SK-N-SH (cell line): ENCODE results near the gene LMX1A. TPM values are rescaled to one million over a fixed set of nuclear protein-coding genes. Genes with fewer than 3 reads are reported as not detected.

Source experiments
- CTCF ChIA-PET: fragments of 300-600, 350-600 bp; formaldehyde crosslinking; extraction: SDS; loops from one replicate; lab custom pipeline; 2021; lab: Yijun Ruan, JAX
- POLR2A ChIA-PET: fragments of 350-600 bp; sonication (Branson Sonifier 250); formaldehyde crosslinking; extraction: SDS; loops from one replicate; lab custom pipeline; 2020; ENCODE audit warnings: antibody characterized with exemption, inconsistent platforms; lab: Yijun Ruan, JAX
- DNase-seq: peaks from one replicate; pipeline ENCODE4 v3.0.0; 2012
- H2AFZ ChIP-seq: fragments of 200-600 bp; sonication (generic); 2 replicates; pipeline ENCODE4 v1.8.1; 2016; ENCODE audit warnings: antibody characterized with exemption, mild to moderate bottlenecking, low read depth
- H3F3A ChIP-seq: fragments of 200-600 bp; sonication (generic); replicated peaks from 2 replicates; pipeline ENCODE3; 2016; ENCODE audit warnings: antibody characterized with exemption, mild to moderate bottlenecking; ENCODE audit not compliant: insufficient read depth
- H3K27ac ChIP-seq, 2 experiments: fragments of 200-500 bp in 1 of 2; fragments of 200-600 bp in 1 of 2; sonication (Bioruptor generic) in 1 of 2; sonication (generic), shearing (Covaris generic) in 1 of 2; 2 replicates each; pipeline versions ENCODE4 v1.5.1 to v1.6.1; 2014 to 2016; ENCODE audit warnings: low read depth in 2 of 2, inconsistent platforms in 1 of 2, low read length in 1 of 2, mild to moderate bottlenecking in 1 of 2, mixed read lengths in 1 of 2
- H3K27me3 ChIP-seq: fragments of 200-600 bp; sonication (generic), shearing (Covaris generic); 2 replicates; pipeline ENCODE4 v1.6.1; 2016; ENCODE audit warnings: mixed run types; ENCODE audit not compliant: insufficient read depth
- H3K36me3 ChIP-seq, 2 experiments: fragments of 200-500 bp in 1 of 2; fragments of 200-600 bp in 1 of 2; sonication (Bioruptor generic) in 1 of 2; sonication (generic) in 1 of 2; replicated peaks in 1 of 2; 2 replicates each; pipeline versions ENCODE3 to v1.5.1; 2014 to 2016; ENCODE audit warnings: low read length in 1 of 2, mild to moderate bottlenecking in 1 of 2; ENCODE audit not compliant: insufficient read depth in 2 of 2, control insufficient read depth in 1 of 2
- H3K4me1 ChIP-seq, 2 experiments: fragments of 200-500 bp in 1 of 2; fragments of 200-600 bp in 1 of 2; sonication (Bioruptor generic) in 1 of 2; sonication (generic), shearing (Covaris generic) in 1 of 2; 2 replicates each; pipeline versions ENCODE4 v1.5.1 to v1.6.1; 2014 to 2016; ENCODE audit warnings: low read depth in 1 of 2, low read length in 1 of 2, mixed run types in 1 of 2; ENCODE audit not compliant: insufficient read depth in 2 of 2, control insufficient read depth in 1 of 2
- H3K4me2 ChIP-seq: fragments of 200-600 bp; sonication (generic), shearing (Covaris generic); 2 replicates; pipeline ENCODE4 v1.6.1; 2017; ENCODE audit warnings: mixed run types
- H3K4me3 ChIP-seq, 2 experiments: fragments of 200-500 bp in 1 of 2; fragments of 200-600 bp in 1 of 2; sonication (Bioruptor generic) in 1 of 2; sonication (generic), shearing (Covaris generic) in 1 of 2; 2 replicates each; pipeline versions ENCODE4 v1.5.1 to v1.8.1; 2014 to 2016; ENCODE audit warnings: low read depth in 2 of 2, inconsistent platforms in 1 of 2, low read length in 1 of 2, mild to moderate bottlenecking in 1 of 2, mixed read lengths in 1 of 2, moderate library complexity in 1 of 2
- H3K79me2 ChIP-seq: fragments of 200-600 bp; sonication (generic); 2 replicates; pipeline ENCODE4 v1.8.1; 2017; ENCODE audit warnings: mild to moderate bottlenecking; ENCODE audit not compliant: insufficient read depth
- H3K9ac ChIP-seq: fragments of 200-600 bp; sonication (generic); 2 replicates; pipeline ENCODE4 v1.6.1; 2017; ENCODE audit warnings: mixed run types
- H3K9me2 ChIP-seq: fragments of 200-600 bp; sonication (generic); 2 replicates; pipeline ENCODE4 v1.6.1; 2017; ENCODE audit warnings: mixed run types
- H3K9me3 ChIP-seq: fragments of 200-600 bp; sonication (generic); 2 replicates; pipeline ENCODE4 v1.6.1; 2017; ENCODE audit warnings: mixed run types, mild to moderate bottlenecking, moderate library complexity
- H4K20me1 ChIP-seq: fragments of 200-600 bp; sonication (generic); 2 replicates; pipeline ENCODE4 v1.6.1; 2017; ENCODE audit warnings: mild to moderate bottlenecking, mixed run types; ENCODE audit not compliant: insufficient read depth
- ELF1 ChIP-seq: IDR thresholded peaks from 2 replicates; pipeline ENCODE4 v1.4.0; 2012
- EP300 ChIP-seq, 2 experiments: IDR thresholded peaks; 2 replicates each; pipeline versions ENCODE4 v1.4.0 to v1.6.1; 2012; ENCODE audit warnings: borderline replicate concordance in 1 of 2, low read depth in 1 of 2, low read length in 1 of 2
- EZH2phosphoT487 ChIP-seq: fragments of 200-600 bp; sonication (generic); IDR thresholded peaks from 2 replicates; pipeline ENCODE4 v1.6.1; 2017; ENCODE audit warnings: low read depth, mixed run types, mild to moderate bottlenecking, antibody characterized with exemption, moderate library complexity, borderline replicate concordance
- FOSL2 ChIP-seq: IDR thresholded peaks from 2 replicates; pipeline ENCODE4 v1.4.0; 2012; ENCODE audit warnings: low read depth, mild to moderate bottlenecking, moderate library complexity, borderline replicate concordance
- FOXM1 ChIP-seq: IDR thresholded peaks from 2 replicates; pipeline ENCODE4 v1.4.0; 2012; ENCODE audit warnings: low read depth, mild to moderate bottlenecking
- GABPA ChIP-seq: IDR thresholded peaks from 2 replicates; pipeline ENCODE4 v1.4.0; 2012; ENCODE audit warnings: low read depth, mild to moderate bottlenecking
- GATA2 ChIP-seq: sonication (generic); formaldehyde crosslinking; IDR thresholded peaks from 2 replicates; pipeline ENCODE4 v1.5.0; 2020; ENCODE audit warnings: mild to moderate bottlenecking, missing genetic modification reagents
- TCF12 ChIP-seq: IDR thresholded peaks from 2 replicates; pipeline ENCODE4 v1.4.0; 2012
- whole genome bisulfite sequencing: methylation state at CpG from one replicate; pipeline ENCODE4 v1.1.6; 2017; ENCODE audit warnings: low lambda C conversion rate; 5-methylcytosine and 5-hydroxymethylcytosine counted together
- polyA plus RNA-seq, 3 experiments: library from polyadenylated mRNA; depleted of rRNA; stranded (reverse); fragments of >200 nt; gene quantifications; 2 replicates each; pipeline ENCODE4 v1.2.3, GENCODE V29; 2012
- TF ChIP-seq, protein P1 (sequence below): IDR thresholded peaks from 2 replicates; pipeline ENCODE4; 2012
- TF ChIP-seq, protein P2 (sequence below): fragments of 150-350 bp; IDR thresholded peaks from 2 replicates; pipeline ENCODE4 v1.6.1; 2016; ENCODE audit warnings: mild to moderate bottlenecking, low read depth, low read length
- TF ChIP-seq, protein P3 (sequence below): IDR thresholded peaks from 2 replicates; pipeline ENCODE4 v1.6.1; 2012; ENCODE audit warnings: mild to moderate bottlenecking, low read depth, low read length, moderate library complexity

The LMX1A gene
- polyA plus RNA-seq, 1 of the 3 experiments (the other 2 are of a cell fraction), result not detected

DNA sequence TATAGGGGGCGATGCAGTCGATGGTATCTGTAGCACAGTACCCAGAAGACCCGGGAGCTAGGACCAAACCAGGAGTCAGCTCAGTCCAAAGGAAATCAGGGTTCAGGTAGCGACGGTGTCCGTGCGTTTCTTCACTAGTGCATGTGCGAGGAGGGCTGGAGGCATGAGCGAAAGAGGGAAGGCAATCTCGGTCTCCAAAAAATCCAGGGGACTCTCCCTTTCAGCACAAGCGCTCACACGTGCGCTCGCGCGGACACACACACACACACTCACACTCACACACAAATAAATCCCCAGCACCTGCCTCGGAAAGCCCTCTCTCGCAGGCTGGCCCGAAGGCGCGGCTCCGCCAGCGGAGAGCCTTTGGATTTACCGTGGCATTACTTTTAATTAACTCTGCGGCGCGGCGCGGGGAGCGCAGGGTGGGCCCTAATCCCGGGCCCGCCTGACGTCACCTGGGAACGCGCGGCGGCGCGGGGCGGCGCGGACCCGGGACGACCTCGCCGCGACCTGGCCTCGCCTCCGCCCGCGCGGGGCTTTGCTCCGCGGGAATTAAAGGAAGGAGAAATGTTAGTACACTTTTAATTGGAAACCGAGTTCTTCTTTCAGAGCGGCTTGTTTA, 121.2 kb downstream of the LMX1A start (continued):
- TF ChIP-seq, protein P1, sequence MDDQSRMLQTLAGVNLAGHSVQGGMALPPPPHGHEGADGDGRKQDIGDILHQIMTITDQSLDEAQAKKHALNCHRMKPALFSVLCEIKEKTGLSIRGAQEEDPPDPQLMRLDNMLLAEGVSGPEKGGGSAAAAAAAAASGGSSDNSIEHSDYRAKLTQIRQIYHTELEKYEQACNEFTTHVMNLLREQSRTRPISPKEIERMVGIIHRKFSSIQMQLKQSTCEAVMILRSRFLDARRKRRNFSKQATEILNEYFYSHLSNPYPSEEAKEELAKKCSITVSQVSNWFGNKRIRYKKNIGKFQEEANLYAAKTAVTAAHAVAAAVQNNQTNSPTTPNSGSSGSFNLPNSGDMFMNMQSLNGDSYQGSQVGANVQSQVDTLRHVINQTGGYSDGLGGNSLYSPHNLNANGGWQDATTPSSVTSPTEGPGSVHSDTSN, result no peak
- no peak for TF ChIP-seq GABPA
- TF ChIP-seq, all 33 proteins: peak for 0

DNA sequence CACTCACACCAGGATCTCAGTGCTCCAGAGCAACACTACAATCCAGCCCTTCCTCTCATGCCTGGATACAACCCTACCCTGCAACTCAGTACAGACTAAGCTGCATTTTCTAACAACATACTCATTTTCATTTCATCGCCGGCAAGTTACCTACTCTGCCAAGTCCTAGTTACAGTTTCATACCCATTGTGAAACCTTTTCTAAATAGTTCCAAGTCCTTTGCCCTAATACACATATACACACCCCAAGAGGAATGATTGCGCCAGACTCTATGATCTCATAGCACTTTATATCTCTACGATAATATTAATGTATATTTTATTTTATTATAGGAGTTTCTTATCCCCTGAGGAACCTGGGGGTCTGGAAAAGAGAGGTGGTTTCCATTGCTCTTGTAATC, 122.4 kb downstream of the LMX1A start:
- POLR2A ChIA-PET, result no interaction called here
- no peak overlapping the region for H3K4me3 ChIP-seq
- H3K9me3 ChIP-seq, result no peaks in the 10 kb centered on the region
- no peaks in the 10 kb centered on the region for H4K20me1 ChIP-seq
- TF ChIP-seq, protein P2, sequence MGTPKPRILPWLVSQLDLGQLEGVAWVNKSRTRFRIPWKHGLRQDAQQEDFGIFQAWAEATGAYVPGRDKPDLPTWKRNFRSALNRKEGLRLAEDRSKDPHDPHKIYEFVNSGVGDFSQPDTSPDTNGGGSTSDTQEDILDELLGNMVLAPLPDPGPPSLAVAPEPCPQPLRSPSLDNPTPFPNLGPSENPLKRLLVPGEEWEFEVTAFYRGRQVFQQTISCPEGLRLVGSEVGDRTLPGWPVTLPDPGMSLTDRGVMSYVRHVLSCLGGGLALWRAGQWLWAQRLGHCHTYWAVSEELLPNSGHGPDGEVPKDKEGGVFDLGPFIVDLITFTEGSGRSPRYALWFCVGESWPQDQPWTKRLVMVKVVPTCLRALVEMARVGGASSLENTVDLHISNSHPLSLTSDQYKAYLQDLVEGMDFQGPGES, result no peak
- TF ChIP-seq EP300 (IDR thresholded peaks at IDR 0.05; ENCODE audit: borderline replicate concordance in 1 of 2, low read depth in 1 of 2, low read length in 1 of 2) (no peak), FOSL2 (no peak), ELF1 (no peak), EZH2phosphoT487 (no peak), FOXM1 (no peak), TCF12 (no peak), GATA2 (CRISPR knock-in tag) (no peak)
- TF ChIP-seq, protein P3, sequence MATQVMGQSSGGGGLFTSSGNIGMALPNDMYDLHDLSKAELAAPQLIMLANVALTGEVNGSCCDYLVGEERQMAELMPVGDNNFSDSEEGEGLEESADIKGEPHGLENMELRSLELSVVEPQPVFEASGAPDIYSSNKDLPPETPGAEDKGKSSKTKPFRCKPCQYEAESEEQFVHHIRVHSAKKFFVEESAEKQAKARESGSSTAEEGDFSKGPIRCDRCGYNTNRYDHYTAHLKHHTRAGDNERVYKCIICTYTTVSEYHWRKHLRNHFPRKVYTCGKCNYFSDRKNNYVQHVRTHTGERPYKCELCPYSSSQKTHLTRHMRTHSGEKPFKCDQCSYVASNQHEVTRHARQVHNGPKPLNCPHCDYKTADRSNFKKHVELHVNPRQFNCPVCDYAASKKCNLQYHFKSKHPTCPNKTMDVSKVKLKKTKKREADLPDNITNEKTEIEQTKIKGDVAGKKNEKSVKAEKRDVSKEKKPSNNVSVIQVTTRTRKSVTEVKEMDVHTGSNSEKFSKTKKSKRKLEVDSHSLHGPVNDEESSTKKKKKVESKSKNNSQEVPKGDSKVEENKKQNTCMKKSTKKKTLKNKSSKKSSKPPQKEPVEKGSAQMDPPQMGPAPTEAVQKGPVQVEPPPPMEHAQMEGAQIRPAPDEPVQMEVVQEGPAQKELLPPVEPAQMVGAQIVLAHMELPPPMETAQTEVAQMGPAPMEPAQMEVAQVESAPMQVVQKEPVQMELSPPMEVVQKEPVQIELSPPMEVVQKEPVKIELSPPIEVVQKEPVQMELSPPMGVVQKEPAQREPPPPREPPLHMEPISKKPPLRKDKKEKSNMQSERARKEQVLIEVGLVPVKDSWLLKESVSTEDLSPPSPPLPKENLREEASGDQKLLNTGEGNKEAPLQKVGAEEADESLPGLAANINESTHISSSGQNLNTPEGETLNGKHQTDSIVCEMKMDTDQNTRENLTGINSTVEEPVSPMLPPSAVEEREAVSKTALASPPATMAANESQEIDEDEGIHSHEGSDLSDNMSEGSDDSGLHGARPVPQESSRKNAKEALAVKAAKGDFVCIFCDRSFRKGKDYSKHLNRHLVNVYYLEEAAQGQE, result no peak
- TF ChIP-seq, all 33 proteins: peak for 0
- CTCF ChIA-PET, result no interaction called here
- no peak overlapping the region for H3K4me2 ChIP-seq
- DNase-seq, result no peak
- no peaks in the 10 kb centered on the region for H3K79me2 ChIP-seq
- H3K36me3 ChIP-seq, result no peaks in the 10 kb centered on the region
- peaks cover 17% of the 10 kb centered on the region; the same call in 1 of the 2 replicates for H3K27me3 ChIP-seq
- WGBS, result 67% methylated on average over 4 of the region's 4 CpGs
- H3K4me1 ChIP-seq, result no peaks in the 10 kb centered on the region; a peak in 1 of 4 replicates
- H3K27ac ChIP-seq, result no peak overlapping the region
- no peak overlapping the region for H2AFZ ChIP-seq
- H3K9ac ChIP-seq, result no peak overlapping the region
- no peaks in the 10 kb centered on the region for H3F3A ChIP-seq
- H3K9me2 ChIP-seq, result no peaks in the 10 kb centered on the region
